ENCODE data around the gene PDE1C.
"Not testable (repeated sequence)": the region's sequence is repeated elsewhere in the genome, so short reads cannot be mapped to it uniquely, and the experiment has no call there.

The PDE1C gene

GRCh38 chr7:32070406-32071360 is at the start of gene PDE1C:
Gene PDE1C, minus strand, starts transcription at chr7:32070407.
- peak in 31 of 51 donors; percentile 9 to 73 (median 49) for DNase-seq

DNA sequence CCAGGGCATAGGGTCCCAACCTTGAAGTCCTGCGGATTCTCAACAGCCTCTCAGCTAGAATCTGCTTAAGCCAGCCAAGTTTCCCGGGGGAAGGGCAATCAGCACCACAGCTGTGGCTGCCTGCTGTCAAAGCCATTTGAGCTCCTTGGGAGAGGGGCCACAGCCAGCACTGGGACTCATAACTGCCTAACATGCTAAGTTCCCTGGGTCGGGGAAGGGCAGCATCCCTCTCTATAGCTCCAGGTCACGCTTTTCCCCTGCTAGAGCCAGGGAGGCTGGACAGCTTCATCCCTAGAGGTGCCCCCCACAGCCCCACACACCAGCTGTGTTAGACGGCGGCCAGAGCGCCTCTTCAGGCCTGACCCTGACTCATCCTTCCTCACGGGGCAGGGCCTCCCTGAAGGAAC is 49.6 kb upstream of the PDE1C start:
- DNase-seq, result no peak

- no peak for DNase-seq
These were observed 47.6 kb upstream of the PDE1C start for GRCh38 chr7:32117837-32118236.

- DNase-seq, result no peak
These were observed 46.2 kb upstream of the PDE1C start for GRCh38 chr7:32116436-32116835.

- no peak for DNase-seq
These were observed 45.6 kb upstream of the PDE1C start for GRCh38 chr7:32115831-32116230.

DNA sequence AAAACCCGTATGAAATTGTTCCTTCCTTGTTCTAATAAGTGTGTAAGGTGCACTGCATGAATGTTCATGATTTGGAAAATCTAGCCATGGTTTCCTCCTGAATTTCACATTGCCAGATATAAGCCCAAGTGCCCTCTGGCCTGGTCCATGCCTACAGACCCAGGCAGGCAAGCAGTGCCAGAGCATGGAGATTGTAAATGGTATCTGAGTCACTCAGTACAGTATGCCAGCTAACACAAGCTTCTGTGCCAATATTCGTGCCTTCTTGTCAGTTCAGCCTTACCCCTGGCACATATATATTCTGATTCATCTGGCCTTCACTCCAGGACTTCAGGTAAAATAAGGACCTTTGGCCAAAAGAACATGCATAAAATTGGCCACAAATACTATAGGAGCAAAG is 38.4 kb upstream of the PDE1C start:
- DNase-seq, result no peak

DNA sequence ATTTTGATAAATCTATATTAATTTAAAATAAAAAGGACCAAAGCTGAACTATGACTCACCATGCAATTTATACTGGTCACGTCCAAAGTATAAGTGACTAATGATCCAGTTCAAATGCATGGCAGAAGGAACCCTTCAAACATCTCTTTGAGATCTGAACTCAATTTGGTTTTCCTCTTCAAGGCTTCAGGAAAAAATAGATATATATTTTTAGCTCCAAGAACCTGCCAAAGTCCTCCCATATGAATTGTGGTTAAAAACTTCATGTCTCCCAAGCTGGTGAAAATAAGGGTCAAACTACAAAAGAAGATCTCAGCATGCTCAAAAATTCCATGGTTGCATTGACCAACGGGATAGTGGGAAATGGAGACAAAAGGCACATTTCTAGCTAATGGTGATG is 34.6 kb upstream of the PDE1C start:
- DNase-seq, result no peak

DNA sequence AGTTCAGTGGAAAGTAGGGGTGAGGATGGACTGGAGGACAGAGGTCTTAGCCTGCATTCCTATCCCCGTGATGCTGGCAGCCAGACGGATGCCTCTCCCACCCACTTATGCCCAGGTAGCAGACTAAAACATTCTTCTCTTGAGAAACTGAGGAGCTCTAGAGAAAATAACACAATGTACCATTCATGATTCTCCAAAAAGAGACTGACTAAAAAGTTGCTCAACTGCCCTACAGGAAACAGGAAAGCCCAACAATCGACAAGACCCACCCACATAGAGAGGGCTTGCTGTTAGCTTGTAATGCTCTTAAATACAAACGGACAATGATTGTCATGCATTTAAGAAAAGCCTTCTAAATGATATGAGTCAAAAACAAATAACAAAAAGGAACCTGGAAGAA is 33.2 kb upstream of the PDE1C start:
- no peak for DNase-seq

- no peak for DNase-seq
These were observed 32.2 kb upstream of the PDE1C start for GRCh38 chr7:32102432-32102873.

GRCh38 chr7:32100407-32100907 is 30.2 kb upstream of the PDE1C start:
- no peak for DNase-seq

DNA sequence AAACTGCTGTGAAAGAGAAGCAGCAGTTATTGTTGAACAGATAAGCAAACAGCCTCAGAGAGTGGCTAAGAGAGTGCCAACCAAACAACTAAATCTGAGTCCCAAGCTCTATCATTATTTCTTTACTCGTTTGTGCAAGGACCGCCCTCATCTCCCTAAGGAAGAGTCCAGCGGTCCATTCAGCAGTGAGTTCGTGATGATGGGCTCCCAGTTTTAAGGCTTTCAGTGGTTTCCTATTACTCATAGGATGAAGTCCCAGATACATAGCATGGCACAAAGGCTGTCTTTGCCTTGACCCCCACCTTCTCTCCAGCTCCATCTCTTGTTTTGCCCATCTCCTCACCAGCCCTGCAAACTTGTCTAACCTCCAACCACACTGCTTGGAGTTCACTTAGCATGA is 24.3 kb upstream of the PDE1C start:
- no peak for DNase-seq

GRCh38 chr7:32093415-32094408 is 23.5 kb upstream of the PDE1C start:
- no peak for DNase-seq

- DNase-seq, result no peak
These were observed 22.1 kb upstream of the PDE1C start for GRCh38 chr7:32092346-32092745.

DNA sequence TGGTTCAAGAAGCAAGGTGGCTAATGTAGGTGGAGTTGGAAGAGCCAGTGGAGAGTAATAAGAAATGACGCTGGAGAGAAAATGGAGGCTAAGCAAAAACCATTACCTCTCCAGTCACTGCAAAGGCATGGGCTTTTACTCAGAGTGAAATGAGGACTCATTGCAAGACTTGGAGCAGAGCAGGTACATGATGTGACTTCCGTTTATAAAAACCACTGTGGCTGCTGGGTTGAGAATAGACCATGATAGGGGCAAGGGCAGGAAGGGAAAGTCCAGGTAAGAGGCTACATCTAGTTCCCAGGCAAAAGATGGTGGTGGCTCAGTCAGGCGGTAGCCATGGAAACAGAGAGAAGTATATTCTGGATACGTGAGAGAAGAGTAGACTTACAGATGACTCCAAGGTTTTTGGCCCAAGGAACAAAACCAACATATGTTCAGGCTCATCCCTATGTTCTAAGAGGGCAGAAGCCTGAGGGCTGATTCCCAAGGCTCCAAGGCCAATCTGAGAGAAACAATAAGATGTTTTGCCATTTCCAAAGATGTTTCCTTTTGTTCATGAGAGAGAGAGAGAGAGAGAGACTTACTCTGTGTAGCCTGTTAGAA is 21.5 kb upstream of the PDE1C start:
- DNase-seq, result no peak

- no peak for DNase-seq
These were observed 19.5 kb upstream of the PDE1C start for GRCh38 chr7:32089678-32090077.

- DNase-seq, result no peak
These were observed 19.0 kb upstream of the PDE1C start for GRCh38 chr7:32089256-32089655.

- DNase-seq, result no peak
These were observed 18.3 kb upstream of the PDE1C start for GRCh38 chr7:32088451-32088881.

DNA sequence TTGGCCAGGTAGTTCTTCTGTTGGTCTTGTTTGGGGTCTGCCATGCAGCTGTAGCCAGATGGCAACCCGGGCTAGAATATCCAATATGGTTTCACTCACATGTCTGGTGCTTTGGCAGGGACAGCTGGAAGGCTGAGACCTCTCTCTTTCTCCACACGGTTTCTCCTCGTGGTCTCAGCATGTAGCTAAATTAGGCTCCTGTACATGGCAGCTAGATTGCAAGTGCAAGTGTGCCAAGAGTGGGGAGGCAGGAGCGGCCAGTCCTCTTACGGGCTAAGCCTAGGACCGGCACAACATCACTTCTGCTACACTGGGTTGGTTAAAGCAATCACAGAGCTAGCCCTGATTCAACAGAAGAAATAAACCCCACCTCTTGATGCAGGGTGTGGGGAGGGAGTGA is 9.3 kb upstream of the PDE1C start:
- DNase-seq, result no peak

DNA sequence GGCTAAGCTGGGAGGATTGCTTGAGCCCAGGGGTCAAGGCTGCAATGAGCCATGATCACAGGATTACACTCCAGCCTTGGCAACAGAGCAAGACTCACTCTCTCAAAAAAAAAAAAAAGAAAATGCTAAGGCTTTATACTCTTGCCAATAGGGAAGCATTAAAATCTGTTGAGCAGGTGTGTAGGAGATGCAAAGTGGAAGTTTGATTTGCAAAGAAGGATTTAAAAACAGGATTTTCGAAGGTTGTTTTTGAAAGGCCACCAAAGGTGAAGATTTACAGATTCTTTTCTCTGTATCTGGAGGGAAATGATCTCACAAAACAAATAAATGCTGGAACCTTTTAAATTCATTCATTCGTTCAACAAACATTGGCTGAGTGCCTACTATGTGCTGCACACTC is 8.6 kb upstream of the PDE1C start:
- no peak for DNase-seq

DNA sequence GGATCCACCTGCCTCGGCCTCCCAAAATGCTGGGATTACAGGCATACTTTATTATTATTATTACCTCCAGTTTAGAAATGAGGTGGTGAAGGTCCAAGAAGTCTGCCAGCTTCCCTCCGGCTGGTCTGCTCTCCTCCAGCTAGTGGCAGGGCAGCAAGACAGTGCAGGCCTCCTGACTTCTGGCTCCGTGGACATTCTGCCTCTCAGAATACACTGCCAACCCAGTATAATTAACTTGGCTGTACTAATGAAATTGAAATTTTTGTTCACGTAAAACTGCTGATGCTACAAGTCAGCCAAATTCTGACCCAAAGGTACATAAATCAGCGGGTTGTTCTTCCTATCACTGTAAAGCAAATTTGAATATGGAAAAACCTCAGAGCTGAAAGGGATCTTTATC is 7.6 kb upstream of the PDE1C start:
- no peak for DNase-seq

DNA sequence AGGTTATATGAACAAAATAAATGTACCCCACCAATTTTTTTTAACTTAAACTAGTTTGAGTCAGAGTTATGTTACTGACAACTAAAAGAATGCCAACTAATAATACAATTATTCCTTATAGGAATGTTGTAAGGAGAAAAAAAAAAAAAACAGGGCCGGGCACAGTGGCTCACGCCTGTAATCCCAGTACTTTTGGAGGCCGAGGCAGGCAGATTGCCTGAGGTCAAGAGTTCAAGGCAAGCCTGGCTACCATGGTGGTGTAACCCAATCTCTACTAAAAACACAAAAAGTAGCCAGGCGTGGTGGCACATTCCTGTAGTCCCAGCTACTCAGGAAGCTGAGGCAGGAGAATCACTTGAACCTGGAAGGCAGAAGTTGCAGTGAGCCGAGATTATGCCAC is 6.6 kb upstream of the PDE1C start:
- DNase-seq, result not testable (repeated sequence)
